ENCODE results near the gene ZNHIT2. TPM values are rescaled to one million over a fixed set of nuclear protein-coding genes. Genes with fewer than 3 reads are reported as not detected.

ZNHIT2 gene
- total and polyA plus RNA-seq, 2 of the 13 experiments (the other 11 are each of a cell fraction or from before 2014, with no cell fraction given) = 1.1 to 6.5 TPM

GRCh38 chr11:65121865-65122696 lies 4.6 kb upstream of the ZNHIT2 start, which contains the start of the genes FAU and MRPL49 (continued):
- TF ChIP-seq ZMAT5 (CRISPR knock-in tag; IDR thresholded peaks at IDR 0.05; ENCODE audit: borderline replicate concordance, low read depth) = peak; percentile 85; the same call in 1 of the 2 replicates
- TF ChIP-seq GABPB1 (CRISPR knock-in tag; IDR thresholded peaks at IDR 0.05) = peak; percentile 91
- no peak for TF ChIP-seq RFX1 (IDR thresholded peaks at IDR 0.05)
- peak; percentile 27; the same call in 1 of the 2 replicates for TF ChIP-seq ZNF121 (CRISPR knock-in tag; IDR thresholded peaks at IDR 0.05)
- no peak for TF ChIP-seq AHR (CRISPR knock-in tag; IDR thresholded peaks at IDR 0.05)
- TF ChIP-seq POLR2AphosphoS5 (IDR thresholded peaks at IDR 0.05; ENCODE audit: low read depth, low read length) = peak; percentile 90
- TF ChIP-seq ZNF276 (CRISPR knock-in tag; IDR thresholded peaks at IDR 0.05; ENCODE audit: low read depth) = no peak; the same call in 1 of the 2 replicates
- peak; percentile 69; the same call in 1 of the 2 replicates for TF ChIP-seq SIN3A (IDR thresholded peaks at IDR 0.05; ENCODE audit: borderline replicate concordance, low read depth, low read length)
- peak; percentile 48; the same call in 1 of the 2 replicates for TF ChIP-seq ZNF160 (CRISPR knock-in tag; IDR thresholded peaks at IDR 0.05)
- no peak for TF ChIP-seq EZH2 (conservative IDR thresholded peaks at IDR 0.05; ENCODE audit: low read depth, low read length)
- TF ChIP-seq TAF1 (CRISPR knock-in tag; IDR thresholded peaks at IDR 0.05) = peak; percentile 99
- peak; percentile 59 for TF ChIP-seq NFYC (CRISPR knock-in tag; IDR thresholded peaks at IDR 0.05)
- TF ChIP-seq ZNF414 (CRISPR knock-in tag; IDR thresholded peaks at IDR 0.05) = no peak
- TF ChIP-seq ZNF142 (CRISPR knock-in tag; IDR thresholded peaks at IDR 0.05) = peak; percentile 71; the same call in 1 of the 2 replicates
- no peak for TF ChIP-seq FOXA1 (IDR thresholded peaks at IDR 0.05)
- TF ChIP-seq FOXA1 (CRISPR knock-in tag; IDR thresholded peaks at IDR 0.05) = peak; percentile 22
- TF ChIP-seq MAX (IDR thresholded peaks at IDR 0.05) = peak; percentile 86
- peak; percentile 99 for TF ChIP-seq CREM (IDR thresholded peaks at IDR 0.05)
- TF ChIP-seq CREM (CRISPR knock-in tag; IDR thresholded peaks at IDR 0.05) = peak; percentile 82
